Vagina (tissue), 2 donors: ENCODE measurements around the gene HRCT1. TPM values are rescaled to one million over a fixed set of nuclear protein-coding genes. Genes with fewer than 3 reads are reported as not detected.

Experiments used
- DNase-seq, 2 donors: peaks; one replicate each; pipeline ENCODE4 v3.0.0-alpha.2; 2017; ENCODE audit errors: extremely low spot score in 2 of 2
- H3K27ac ChIP-seq: fragments of 200-600 bp; sonication (generic); one replicate; pipeline ENCODE4 v1.5.1; 2019
- H3K27me3 ChIP-seq: fragments of 200-600 bp; sonication (generic); one replicate; pipeline ENCODE4 v1.5.1; 2019
- H3K36me3 ChIP-seq, 2 donors: fragments of 200-600 bp; sonication (generic); one replicate each; pipeline ENCODE4 v1.5.1; 2017 to 2019
- H3K4me1 ChIP-seq: fragments of 200-600 bp; sonication (generic); one replicate; pipeline ENCODE4 v1.5.1; 2019
- H3K4me3 ChIP-seq, 2 donors: fragments of 200-600 bp; sonication (generic); 1 replicate in 1 of 2; 2 replicates in 1 of 2; pipeline ENCODE4 v1.5.1; 2016 to 2019
- H3K9me3 ChIP-seq: fragments of 200-600 bp; sonication (generic); one replicate; pipeline ENCODE4 v1.5.1; 2019
- CTCF ChIP-seq, 3 experiments: fragments of 450-650 bp in 2 of 3; fragments of 200-600 bp in 1 of 3; sonication (generic) in 1 of 3; IDR thresholded peaks; one replicate each; pipeline ENCODE4 v1.5.1; 2017 to 2019; ENCODE audit warnings: antibody characterized with exemption in 3 of 3, mild to moderate bottlenecking in 2 of 3, moderate library complexity in 2 of 3
- POLR2A ChIP-seq, 2 donors: fragments of 450-650 bp; IDR thresholded peaks; one replicate each; pipeline ENCODE4 v1.6.1; 2017; ENCODE audit warnings: antibody characterized with exemption in 2 of 2, mild to moderate bottlenecking in 2 of 2, moderate library complexity in 2 of 2
- POLR2AphosphoS5 ChIP-seq, 2 donors: sonication (generic); formaldehyde crosslinking; IDR thresholded peaks; one replicate each; pipeline ENCODE4 v1.9.0; 2017; ENCODE audit warnings: antibody characterized with exemption in 2 of 2, mild to moderate bottlenecking in 2 of 2, low read depth in 1 of 2; ENCODE audit not compliant: insufficient read depth in 1 of 2
- intact Hi-C: fragments of 100-400 bp; cut with DNase I; formaldehyde crosslinking; loops from one replicate; pipeline ENCODE4 v1.15.1; 2023
- total RNA-seq: library from RNA; depleted of rRNA; stranded (reverse); fragments of >200 nt; gene quantifications from one replicate; pipeline ENCODE4 v1.2.3, GENCODE V29; 2016

Gene HRCT1
- total RNA-seq, 1 donor from 2014 or later = 5.4 TPM

- Histone ChIP-seq H3K36me3 (no peaks in the 10 kb centered on the region), H3K9me3 (no peaks in the 10 kb centered on the region), H3K4me3 (no peak overlapping the region), H3K27ac (no peak overlapping the region), H3K27me3 (no peaks in the 10 kb centered on the region), H3K4me1 (peaks cover 7% of the 10 kb centered on the region)
- intact Hi-C loops = loop anchor here (5.0 kb wide), 1 partner anchor 38 kb away; the partner anchor contains the start of genes HRCT1 and SPAAR
- DNase-seq = no peak
- peak; percentile 77 to 86 (median 82) for TF ChIP-seq CTCF (IDR thresholded peaks at IDR 0.05)
- peak in 1 of 2 donors; percentile 15 for TF ChIP-seq POLR2AphosphoS5 (IDR thresholded peaks at IDR 0.05; ENCODE audit: insufficient read depth in 1 of 2, low read depth in 1 of 2)
- TF ChIP-seq POLR2A (IDR thresholded peaks at IDR 0.05) = no peak
Measured at GRCh38 chr9:35945341-35946018, 39.5 kb downstream of the HRCT1 start.

GRCh38 chr9:35948451-35948850, 42.4 kb downstream of the HRCT1 start:
- H3K36me3 ChIP-seq = no peaks in the 10 kb centered on the region
- H3K27ac ChIP-seq = no peak overlapping the region
- no peak overlapping the region for H3K4me3 ChIP-seq
- no peak for TF ChIP-seq CTCF (IDR thresholded peaks at IDR 0.05)
- TF ChIP-seq POLR2A (IDR thresholded peaks at IDR 0.05) = no peak
- no peak for TF ChIP-seq POLR2AphosphoS5 (IDR thresholded peaks at IDR 0.05; ENCODE audit: insufficient read depth in 1 of 2, low read depth in 1 of 2)
- H3K27me3 ChIP-seq = no peaks in the 10 kb centered on the region
- DNase-seq = no peak
- H3K4me1 ChIP-seq = peaks cover 7% of the 10 kb centered on the region
- intact Hi-C loops = loop anchor here (5.0 kb wide), 1 partner anchor 41 kb away; the partner anchor contains the start of genes HRCT1 and SPAAR
- H3K9me3 ChIP-seq = no peaks in the 10 kb centered on the region

GRCh38 chr9:35948901-35949318, 42.9 kb downstream of the HRCT1 start:
- intact Hi-C loops = loop anchor here (5.0 kb wide), 1 partner anchor 42 kb away; the partner anchor contains the start of genes HRCT1 and SPAAR
- H3K27ac ChIP-seq = no peak overlapping the region

GRCh38 chr9:35951736-35952135, 45.7 kb downstream of the HRCT1 start:
- intact Hi-C loops = no loop called here

More at GRCh38 chr9:35948901-35949318, 42.9 kb downstream of the HRCT1 start:
- no peak for DNase-seq
- H3K4me1 ChIP-seq = peaks cover 7% of the 10 kb centered on the region
- no peak overlapping the region for H3K4me3 ChIP-seq
- no peaks in the 10 kb centered on the region for H3K27me3 ChIP-seq
- H3K36me3 ChIP-seq = no peaks in the 10 kb centered on the region
- no peaks in the 10 kb centered on the region for H3K9me3 ChIP-seq
- TF ChIP-seq CTCF (IDR thresholded peaks at IDR 0.05) = no peak
- TF ChIP-seq POLR2AphosphoS5 (IDR thresholded peaks at IDR 0.05; ENCODE audit: insufficient read depth in 1 of 2, low read depth in 1 of 2) = no peak
- no peak for TF ChIP-seq POLR2A (IDR thresholded peaks at IDR 0.05)

More at GRCh38 chr9:35951736-35952135, 45.7 kb downstream of the HRCT1 start:
- Histone ChIP-seq H3K4me3 (no peak overlapping the region), H3K36me3 (no peaks in the 10 kb centered on the region), H3K27me3 (no peaks in the 10 kb centered on the region), H3K9me3 (no peaks in the 10 kb centered on the region), H3K27ac (no peak overlapping the region), H3K4me1 (no peaks in the 10 kb centered on the region)
- no peak for TF ChIP-seq CTCF (IDR thresholded peaks at IDR 0.05)
- TF ChIP-seq POLR2AphosphoS5 (IDR thresholded peaks at IDR 0.05; ENCODE audit: insufficient read depth in 1 of 2, low read depth in 1 of 2) = no peak
- TF ChIP-seq POLR2A (IDR thresholded peaks at IDR 0.05) = no peak
- no peak for DNase-seq
